ENCODE data around the gene L3HYPDH. TPM values are rescaled to one million over a fixed set of nuclear protein-coding genes. Genes with fewer than 3 reads are reported as not detected.
A peak's percentile ranks its signal among the peaks of the same experiment; 100 is the strongest.

The L3HYPDH gene
- polyA plus RNA-seq, 1 donor from 2014 or later = 14.9 TPM

DNA sequence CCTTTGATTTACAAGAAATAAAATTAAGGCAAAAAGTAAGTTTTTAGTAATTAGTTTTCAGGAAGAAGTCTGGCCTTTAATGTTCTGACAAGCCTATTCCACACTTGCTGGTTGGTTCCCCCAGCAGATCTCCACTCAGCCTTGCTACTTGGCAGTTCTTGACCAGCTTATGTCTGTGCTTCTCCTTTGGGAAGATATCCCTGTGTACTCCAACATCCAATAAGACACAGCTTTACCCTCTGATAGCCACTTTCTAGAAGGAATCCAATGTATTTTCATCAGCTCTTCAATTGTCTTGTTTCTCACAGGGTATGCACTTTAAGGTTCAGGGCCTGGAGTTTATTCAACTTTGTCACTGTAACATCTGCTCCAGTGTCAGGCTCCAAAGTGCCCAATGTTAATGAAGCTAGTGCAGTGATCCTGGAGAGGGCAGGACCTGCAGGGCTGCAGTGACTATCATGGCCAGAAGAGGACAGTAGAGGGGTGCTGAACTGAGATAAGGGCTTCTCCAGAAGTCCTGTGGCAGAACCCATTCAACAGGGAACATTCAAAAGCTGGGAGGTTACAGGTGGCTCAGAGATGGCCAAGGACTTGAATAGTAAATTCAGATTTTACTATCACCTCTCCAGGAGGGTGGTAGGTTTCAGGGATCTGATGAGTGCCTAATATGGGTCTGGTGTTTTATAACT lies 23.0 kb upstream of the L3HYPDH start:
- Histone ChIP-seq H3K4me2 (ENCODE audit: low read length) (no peak overlapping the region), H3K79me2 (replicated peaks; ENCODE audit: insufficient read depth, low read length) (no peaks in the 10 kb centered on the region), H3K36me3 (ENCODE audit: insufficient read depth, low read length) (no peaks in the 10 kb centered on the region), H2AFZ (ENCODE audit: low read depth, low read length) (no peak overlapping the region), H3K9me2 (ENCODE audit: insufficient read depth, low read length) (no peaks in the 10 kb centered on the region), H4K20me1 (ENCODE audit: insufficient read depth) (no peaks in the 10 kb centered on the region), H3K9me3 (ENCODE audit: low read length) (no peaks in the 10 kb centered on the region), H3K27me3 (ENCODE audit: insufficient read depth, low read depth, low read length) (no peaks in the 10 kb centered on the region), H3K27ac (ENCODE audit: low read length) (no peak overlapping the region), H3K4me3 (ENCODE audit: low read length) (no peak overlapping the region), H3K9ac (ENCODE audit: low read length) (no peak overlapping the region), H3F3A (ENCODE audit: insufficient read depth, low read length, poor library complexity, severe bottlenecking) (no peaks in the 10 kb centered on the region)
- TF ChIP-seq POLR2AphosphoS5 (IDR thresholded peaks at IDR 0.05) (no peak), SMC3 (conservative IDR thresholded peaks at IDR 0.05; ENCODE audit: poor library complexity) (peak; percentile 65), MXI1 (conservative IDR thresholded peaks at IDR 0.05; ENCODE audit: poor library complexity, severe bottlenecking) (no peak), RAD21 (conservative IDR thresholded peaks at IDR 0.05) (peak; percentile 66), EZH2 (IDR thresholded peaks at IDR 0.05; ENCODE audit: borderline replicate concordance, insufficient read depth, low read length, poor library complexity, severe bottlenecking) (no peak), EP300 (conservative IDR thresholded peaks at IDR 0.05; ENCODE audit: poor library complexity, severe bottlenecking) (no peak), TAF1 (IDR thresholded peaks at IDR 0.05; ENCODE audit: low read depth) (no peak)
- TF ChIP-seq, protein P1, sequence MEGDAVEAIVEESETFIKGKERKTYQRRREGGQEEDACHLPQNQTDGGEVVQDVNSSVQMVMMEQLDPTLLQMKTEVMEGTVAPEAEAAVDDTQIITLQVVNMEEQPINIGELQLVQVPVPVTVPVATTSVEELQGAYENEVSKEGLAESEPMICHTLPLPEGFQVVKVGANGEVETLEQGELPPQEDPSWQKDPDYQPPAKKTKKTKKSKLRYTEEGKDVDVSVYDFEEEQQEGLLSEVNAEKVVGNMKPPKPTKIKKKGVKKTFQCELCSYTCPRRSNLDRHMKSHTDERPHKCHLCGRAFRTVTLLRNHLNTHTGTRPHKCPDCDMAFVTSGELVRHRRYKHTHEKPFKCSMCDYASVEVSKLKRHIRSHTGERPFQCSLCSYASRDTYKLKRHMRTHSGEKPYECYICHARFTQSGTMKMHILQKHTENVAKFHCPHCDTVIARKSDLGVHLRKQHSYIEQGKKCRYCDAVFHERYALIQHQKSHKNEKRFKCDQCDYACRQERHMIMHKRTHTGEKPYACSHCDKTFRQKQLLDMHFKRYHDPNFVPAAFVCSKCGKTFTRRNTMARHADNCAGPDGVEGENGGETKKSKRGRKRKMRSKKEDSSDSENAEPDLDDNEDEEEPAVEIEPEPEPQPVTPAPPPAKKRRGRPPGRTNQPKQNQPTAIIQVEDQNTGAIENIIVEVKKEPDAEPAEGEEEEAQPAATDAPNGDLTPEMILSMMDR (IDR thresholded peaks at IDR 0.05; ENCODE audit: poor library complexity, severe bottlenecking) = peak; percentile 70
- TF ChIP-seq, protein P2, sequence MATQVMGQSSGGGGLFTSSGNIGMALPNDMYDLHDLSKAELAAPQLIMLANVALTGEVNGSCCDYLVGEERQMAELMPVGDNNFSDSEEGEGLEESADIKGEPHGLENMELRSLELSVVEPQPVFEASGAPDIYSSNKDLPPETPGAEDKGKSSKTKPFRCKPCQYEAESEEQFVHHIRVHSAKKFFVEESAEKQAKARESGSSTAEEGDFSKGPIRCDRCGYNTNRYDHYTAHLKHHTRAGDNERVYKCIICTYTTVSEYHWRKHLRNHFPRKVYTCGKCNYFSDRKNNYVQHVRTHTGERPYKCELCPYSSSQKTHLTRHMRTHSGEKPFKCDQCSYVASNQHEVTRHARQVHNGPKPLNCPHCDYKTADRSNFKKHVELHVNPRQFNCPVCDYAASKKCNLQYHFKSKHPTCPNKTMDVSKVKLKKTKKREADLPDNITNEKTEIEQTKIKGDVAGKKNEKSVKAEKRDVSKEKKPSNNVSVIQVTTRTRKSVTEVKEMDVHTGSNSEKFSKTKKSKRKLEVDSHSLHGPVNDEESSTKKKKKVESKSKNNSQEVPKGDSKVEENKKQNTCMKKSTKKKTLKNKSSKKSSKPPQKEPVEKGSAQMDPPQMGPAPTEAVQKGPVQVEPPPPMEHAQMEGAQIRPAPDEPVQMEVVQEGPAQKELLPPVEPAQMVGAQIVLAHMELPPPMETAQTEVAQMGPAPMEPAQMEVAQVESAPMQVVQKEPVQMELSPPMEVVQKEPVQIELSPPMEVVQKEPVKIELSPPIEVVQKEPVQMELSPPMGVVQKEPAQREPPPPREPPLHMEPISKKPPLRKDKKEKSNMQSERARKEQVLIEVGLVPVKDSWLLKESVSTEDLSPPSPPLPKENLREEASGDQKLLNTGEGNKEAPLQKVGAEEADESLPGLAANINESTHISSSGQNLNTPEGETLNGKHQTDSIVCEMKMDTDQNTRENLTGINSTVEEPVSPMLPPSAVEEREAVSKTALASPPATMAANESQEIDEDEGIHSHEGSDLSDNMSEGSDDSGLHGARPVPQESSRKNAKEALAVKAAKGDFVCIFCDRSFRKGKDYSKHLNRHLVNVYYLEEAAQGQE (IDR thresholded peaks at IDR 0.05; ENCODE audit: borderline replicate concordance) = no peak

DNA sequence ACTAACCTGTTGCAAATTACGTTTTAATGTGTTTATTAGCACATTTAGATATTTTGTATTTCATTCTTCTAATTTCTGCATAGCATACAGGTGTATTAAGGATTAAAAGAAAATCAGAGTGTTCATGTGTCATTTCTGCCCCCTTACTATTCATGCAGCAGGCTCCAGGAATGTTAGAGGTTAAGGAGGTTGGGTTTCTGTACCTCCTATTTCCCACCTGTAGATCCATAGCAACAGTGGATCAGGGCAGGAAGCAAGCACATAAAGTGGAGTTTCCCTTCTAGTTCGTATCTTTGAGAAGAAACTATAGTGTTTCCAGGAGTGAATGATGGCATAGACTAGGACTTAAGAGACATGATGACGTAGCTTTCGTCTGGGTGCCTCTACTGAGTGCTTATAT lies 19.0 kb upstream of the L3HYPDH start:
- H3K9me2 ChIP-seq (ENCODE audit: insufficient read depth, low read length) = no peaks in the 10 kb centered on the region
- no peaks in the 10 kb centered on the region for H4K20me1 ChIP-seq (ENCODE audit: insufficient read depth)
- H3K4me2 ChIP-seq (ENCODE audit: low read length) = no peak overlapping the region
- no peak overlapping the region for H3K9ac ChIP-seq (ENCODE audit: low read length)
- H2AFZ ChIP-seq (ENCODE audit: low read depth, low read length) = no peak overlapping the region
- no peak overlapping the region for H3K27ac ChIP-seq (ENCODE audit: low read length)
- no peaks in the 10 kb centered on the region for H3K79me2 ChIP-seq (replicated peaks; ENCODE audit: insufficient read depth, low read length)
- no peaks in the 10 kb centered on the region for H3K36me3 ChIP-seq (ENCODE audit: insufficient read depth, low read length)
- H3K4me3 ChIP-seq (ENCODE audit: low read length) = no peak overlapping the region
- H3F3A ChIP-seq (ENCODE audit: insufficient read depth, low read length, poor library complexity, severe bottlenecking) = no peaks in the 10 kb centered on the region
- H3K9me3 ChIP-seq (ENCODE audit: low read length) = no peaks in the 10 kb centered on the region
- no peaks in the 10 kb centered on the region for H3K27me3 ChIP-seq (ENCODE audit: insufficient read depth, low read depth, low read length)
- TF ChIP-seq EP300 (conservative IDR thresholded peaks at IDR 0.05; ENCODE audit: poor library complexity, severe bottlenecking) (no peak), POLR2AphosphoS5 (IDR thresholded peaks at IDR 0.05) (no peak), RAD21 (conservative IDR thresholded peaks at IDR 0.05) (no peak), SMC3 (conservative IDR thresholded peaks at IDR 0.05; ENCODE audit: poor library complexity) (no peak), MXI1 (conservative IDR thresholded peaks at IDR 0.05; ENCODE audit: poor library complexity, severe bottlenecking) (no peak), EZH2 (IDR thresholded peaks at IDR 0.05; ENCODE audit: borderline replicate concordance, insufficient read depth, low read length, poor library complexity, severe bottlenecking) (no peak), TAF1 (IDR thresholded peaks at IDR 0.05; ENCODE audit: low read depth) (no peak)
- TF ChIP-seq, protein P2 (IDR thresholded peaks at IDR 0.05; ENCODE audit: borderline replicate concordance) = no peak
- TF ChIP-seq, protein P1 (IDR thresholded peaks at IDR 0.05; ENCODE audit: poor library complexity, severe bottlenecking) = no peak
